Chondrocyte (in vitro differentiated cells): ENCODE results near the gene ZNF30. TPM values are rescaled to one million over a fixed set of nuclear protein-coding genes. Genes with fewer than 3 reads are reported as not detected.

Experiments used
- DNase-seq: peaks from one replicate; pipeline ENCODE4 v3.0.0; 2021; ENCODE audit warnings: mixed read lengths, low spot score
- H3K27ac Mint-ChIP-seq: one replicate; pipeline ENCODE4 v1.8.0; 2021; ENCODE audit warnings: mild to moderate bottlenecking, moderate library complexity, mixed read lengths; ENCODE audit not compliant: unreplicated experiment
- H3K27me3 Mint-ChIP-seq: 2 replicates; pipeline ENCODE4 v1.8.0; 2021; ENCODE audit warnings: low read depth, mixed read lengths
- H3K36me3 Mint-ChIP-seq: 2 replicates; pipeline ENCODE4 v1.8.0; 2021; ENCODE audit warnings: low read depth, mixed read lengths
- H3K4me1 Mint-ChIP-seq: 2 replicates; pipeline ENCODE4 v1.8.0; 2021; ENCODE audit warnings: low read depth, mild to moderate bottlenecking, mixed read lengths
- H3K4me3 Mint-ChIP-seq: one replicate; pipeline ENCODE4 v1.8.0; 2021; ENCODE audit warnings: mild to moderate bottlenecking, moderate library complexity, mixed read lengths; ENCODE audit not compliant: unreplicated experiment
- H3K9me3 Mint-ChIP-seq: 2 replicates; pipeline ENCODE4 v1.8.0; 2021; ENCODE audit warnings: low read depth, mixed read lengths
- CTCF ChIP-seq: fragments of 200-600 bp; sonication (generic); IDR thresholded peaks from 2 replicates; pipeline ENCODE4 v1.5.0; 2021; ENCODE audit warnings: antibody characterized with exemption, mild to moderate bottlenecking, moderate library complexity
- long read RNA-seq: library from polyadenylated mRNA; stranded (forward); transcript quantifications from one replicate; pipeline ENCODE4 v2.0.0, GENCODE V29; 2021
- total RNA-seq: library from RNA; stranded (reverse); gene quantifications from 3 replicates; pipeline ENCODE4 v1.2.1, GENCODE V29; 2021

Gene ZNF30
- 2.8 to 3.9 TPM (median 3.7 TPM) in 3 replicates for total RNA-seq
- long read RNA-seq, partial matches to known transcripts = 0 of 2 reads
- long read RNA-seq, other reads (novel, unspliced or antisense) = 1 of 2 reads

GRCh38 chr19:34926685-34927375, at the start of gene ZNF30:
Gene ZNF30 (plus strand): TSS chr19:34926903. CDS start chr19:34929948, 3,045 bp downstream.
- Mint-ChIP-seq H3K27me3 (no peaks in the 10 kb centered on the region), H3K27ac (peak within 1 kb of the TSS; percentile 93), H3K4me3 (peak within 1 kb of the TSS; percentile 97), H3K36me3 (peaks cover 6% of the 10 kb centered on the region), H3K4me1 (peaks cover 15% of the 10 kb centered on the region), H3K9me3 (peaks cover 6% of the 10 kb centered on the region)
- peak; percentile 27 for TF ChIP-seq CTCF
- peak; percentile 98 for DNase-seq

- Mint-ChIP-seq H3K36me3 (no peaks in the 10 kb centered on the region), H3K27me3 (no peaks in the 10 kb centered on the region), H3K4me3 (no peak overlapping the region), H3K27ac (no peak overlapping the region), H3K9me3 (peaks cover 25% of the 10 kb centered on the region), H3K4me1 (no peaks in the 10 kb centered on the region)
- DNase-seq = no peak
- no peak for TF ChIP-seq CTCF
Measured at GRCh38 chr19:34879563-34879962, 47.1 kb upstream of the ZNF30 start.

- peaks cover 28% of the 10 kb centered on the region for H3K9me3 Mint-ChIP-seq
- H3K4me3 Mint-ChIP-seq = no peak overlapping the region
Measured at GRCh38 chr19:34880034-34880433, 46.7 kb upstream of the ZNF30 start.

GRCh38 chr19:34881982-34882381, 44.7 kb upstream of the ZNF30 start:
- no peak overlapping the region for H3K27ac Mint-ChIP-seq
- no peaks in the 10 kb centered on the region for H3K4me1 Mint-ChIP-seq
- H3K9me3 Mint-ChIP-seq = peaks cover 37% of the 10 kb centered on the region
- no peaks in the 10 kb centered on the region for H3K36me3 Mint-ChIP-seq
- no peaks in the 10 kb centered on the region for H3K27me3 Mint-ChIP-seq
- no peak for DNase-seq
- no peak overlapping the region for H3K4me3 Mint-ChIP-seq
- TF ChIP-seq CTCF = no peak

More at GRCh38 chr19:34880034-34880433, 46.7 kb upstream of the ZNF30 start:
- no peak for TF ChIP-seq CTCF
- Mint-ChIP-seq H3K36me3 (no peaks in the 10 kb centered on the region), H3K4me1 (no peaks in the 10 kb centered on the region), H3K27ac (no peak overlapping the region), H3K27me3 (no peaks in the 10 kb centered on the region)
- DNase-seq = no peak

- Mint-ChIP-seq H3K4me1 (no peaks in the 10 kb centered on the region), H3K27me3 (no peaks in the 10 kb centered on the region), H3K27ac (no peak overlapping the region), H3K4me3 (no peak overlapping the region), H3K36me3 (no peaks in the 10 kb centered on the region), H3K9me3 (peaks cover 49% of the 10 kb centered on the region)
- TF ChIP-seq CTCF = no peak
- no peak for DNase-seq
Measured at GRCh38 chr19:34888091-34888490, 38.6 kb upstream of the ZNF30 start.
